Measurements from ENCODE around the gene IFI30. TPM values are rescaled to one million over a fixed set of nuclear protein-coding genes. Genes with fewer than 3 reads are reported as not detected.
A peak's percentile ranks its signal among the peaks of the same experiment; 100 is the strongest.

The IFI30 gene
- total RNA-seq, 1 donor from 2014 or later = not detected

DNA sequence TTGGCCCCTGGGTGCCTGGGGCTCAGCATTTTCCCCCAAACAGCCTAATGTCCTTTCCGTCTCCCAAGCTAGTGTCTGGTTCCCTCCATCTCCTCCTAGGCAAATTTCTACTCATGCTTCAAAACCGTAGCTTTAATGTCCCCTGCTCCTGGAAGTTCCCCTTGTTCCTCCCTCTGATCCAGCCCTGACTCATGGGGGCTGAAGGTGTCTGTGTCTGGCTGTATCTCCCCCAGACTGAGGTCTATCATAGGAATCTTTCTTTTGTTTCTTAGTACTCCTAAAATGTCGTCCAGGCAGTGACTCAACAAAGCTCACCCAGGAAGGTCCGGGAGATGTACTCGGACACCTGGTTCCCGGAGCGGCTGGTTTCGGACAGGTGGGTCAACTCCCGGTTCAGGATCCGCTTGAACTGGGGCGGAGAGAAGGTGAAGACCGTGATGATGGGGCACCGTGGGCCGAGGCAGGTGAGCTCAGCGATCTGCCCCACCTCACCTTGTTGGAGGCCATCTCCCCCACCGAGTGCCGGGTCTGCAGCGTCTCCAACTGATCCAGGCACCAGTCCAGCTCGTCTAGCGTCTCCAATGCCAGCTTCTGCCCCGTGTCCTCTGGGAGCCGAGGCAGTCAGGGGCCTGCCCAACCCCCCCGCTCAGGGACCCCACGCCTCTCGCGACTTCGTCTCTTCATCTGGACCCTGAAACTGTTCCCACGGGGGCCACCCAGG is 46.5 kb downstream of the IFI30 start:
- Mint-ChIP-seq H3K27ac (ENCODE audit: unreplicated experiment) (no peak overlapping the region), H3K4me3 (ENCODE audit: unreplicated experiment) (no peak overlapping the region), H3K4me1 (ENCODE audit: unreplicated experiment) (peaks cover 9% of the 10 kb centered on the region), H3K27me3 (ENCODE audit: unreplicated experiment) (peaks cover 11% of the 10 kb centered on the region), H3K36me3 (ENCODE audit: unreplicated experiment) (no peaks in the 10 kb centered on the region), H3K9me3 (ENCODE audit: unreplicated experiment) (no peaks in the 10 kb centered on the region)
- no peak for DNase-seq (ENCODE audit: extremely low spot score, unreplicated experiment)
- TF ChIP-seq, protein P1, sequence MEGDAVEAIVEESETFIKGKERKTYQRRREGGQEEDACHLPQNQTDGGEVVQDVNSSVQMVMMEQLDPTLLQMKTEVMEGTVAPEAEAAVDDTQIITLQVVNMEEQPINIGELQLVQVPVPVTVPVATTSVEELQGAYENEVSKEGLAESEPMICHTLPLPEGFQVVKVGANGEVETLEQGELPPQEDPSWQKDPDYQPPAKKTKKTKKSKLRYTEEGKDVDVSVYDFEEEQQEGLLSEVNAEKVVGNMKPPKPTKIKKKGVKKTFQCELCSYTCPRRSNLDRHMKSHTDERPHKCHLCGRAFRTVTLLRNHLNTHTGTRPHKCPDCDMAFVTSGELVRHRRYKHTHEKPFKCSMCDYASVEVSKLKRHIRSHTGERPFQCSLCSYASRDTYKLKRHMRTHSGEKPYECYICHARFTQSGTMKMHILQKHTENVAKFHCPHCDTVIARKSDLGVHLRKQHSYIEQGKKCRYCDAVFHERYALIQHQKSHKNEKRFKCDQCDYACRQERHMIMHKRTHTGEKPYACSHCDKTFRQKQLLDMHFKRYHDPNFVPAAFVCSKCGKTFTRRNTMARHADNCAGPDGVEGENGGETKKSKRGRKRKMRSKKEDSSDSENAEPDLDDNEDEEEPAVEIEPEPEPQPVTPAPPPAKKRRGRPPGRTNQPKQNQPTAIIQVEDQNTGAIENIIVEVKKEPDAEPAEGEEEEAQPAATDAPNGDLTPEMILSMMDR (IDR thresholded peaks at IDR 0.05) = no peak

DNA sequence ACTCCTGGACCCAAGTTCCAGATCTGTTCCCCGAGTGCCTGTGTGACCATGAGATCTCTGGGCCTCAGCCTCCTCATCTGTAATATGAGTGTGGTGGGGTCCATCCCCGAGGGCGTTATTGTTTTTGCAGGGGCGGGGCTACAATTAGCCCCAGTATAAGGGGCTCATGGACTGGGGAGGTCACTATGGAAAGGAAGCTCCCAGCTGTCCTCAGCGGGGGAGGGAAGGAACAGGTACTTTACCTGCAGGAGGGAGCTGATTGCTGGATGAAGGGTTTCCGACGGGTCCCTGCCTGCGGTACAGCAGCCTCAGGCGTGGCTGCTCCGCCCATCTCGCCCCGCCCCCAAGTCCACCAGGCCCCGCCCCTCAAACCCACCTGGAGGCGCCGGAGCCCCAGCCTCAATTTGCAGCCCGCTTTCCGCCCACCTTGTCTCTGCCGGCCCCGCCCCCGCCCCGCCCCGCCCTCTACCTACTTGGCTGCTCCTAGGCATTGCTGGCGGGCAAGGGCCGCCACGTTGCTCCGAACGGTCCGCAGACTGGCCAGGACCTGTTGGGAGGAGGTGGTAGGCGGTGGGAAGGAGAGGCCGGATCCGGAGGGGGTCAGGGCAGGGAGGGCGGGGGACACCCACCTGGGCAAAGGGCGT is 47.1 kb downstream of the IFI30 start:
- Mint-ChIP-seq H3K27ac (ENCODE audit: unreplicated experiment) (no peak overlapping the region), H3K4me1 (ENCODE audit: unreplicated experiment) (peaks cover 15% of the 10 kb centered on the region), H3K36me3 (ENCODE audit: unreplicated experiment) (no peaks in the 10 kb centered on the region), H3K4me3 (ENCODE audit: unreplicated experiment) (no peak overlapping the region), H3K27me3 (ENCODE audit: unreplicated experiment) (peaks cover 11% of the 10 kb centered on the region), H3K9me3 (ENCODE audit: unreplicated experiment) (no peaks in the 10 kb centered on the region)
- TF ChIP-seq, protein P1 (IDR thresholded peaks at IDR 0.05) = no peak
- no peak for DNase-seq (ENCODE audit: extremely low spot score, unreplicated experiment)

DNA sequence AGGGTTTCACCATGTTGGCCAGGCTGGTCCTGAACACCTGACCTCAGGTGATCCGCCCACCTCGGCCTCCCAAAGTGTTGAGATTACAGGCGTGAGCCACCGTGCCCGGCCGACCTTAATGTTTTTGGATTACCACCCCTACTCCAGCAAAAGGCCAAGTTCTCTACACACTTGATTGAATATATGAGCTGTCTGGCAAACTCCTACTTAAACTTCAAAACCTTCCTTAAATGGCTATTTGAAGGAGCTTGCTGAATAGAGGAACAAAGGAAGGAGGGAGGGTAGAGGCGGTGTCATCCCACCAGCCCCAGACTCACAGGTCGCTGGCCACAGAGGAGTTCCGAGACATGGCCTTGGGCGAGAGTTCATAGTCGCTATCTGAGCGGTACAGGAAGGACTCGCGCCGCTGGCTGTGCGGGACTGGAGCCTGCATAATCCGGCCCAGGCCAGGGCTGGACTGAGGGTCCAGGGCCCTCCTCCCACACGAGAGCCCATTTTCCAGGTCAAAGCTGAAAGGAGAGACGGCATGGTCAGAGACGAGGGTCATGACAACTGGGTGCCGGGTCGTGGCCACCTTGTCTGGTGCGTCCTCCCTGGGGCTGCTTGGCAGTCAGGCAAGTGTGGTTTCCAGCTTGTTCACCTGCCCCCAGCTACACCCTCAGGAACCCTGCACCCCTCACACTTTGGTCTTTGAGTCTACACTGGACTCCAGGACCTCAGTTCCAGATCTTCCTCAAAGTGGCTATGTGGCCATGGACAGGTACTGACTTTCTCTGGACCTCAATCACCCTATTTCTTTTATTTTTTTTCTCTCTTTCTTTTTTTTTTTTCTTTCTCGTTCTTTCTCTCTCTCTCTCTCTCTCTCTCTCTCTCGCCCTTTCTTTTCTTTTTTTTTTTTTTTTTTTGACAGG is 48.5 kb downstream of the IFI30 start:
- TF ChIP-seq, protein P1 (IDR thresholded peaks at IDR 0.05) = no peak
- no peak overlapping the region for H3K4me3 Mint-ChIP-seq (ENCODE audit: unreplicated experiment)
- H3K36me3 Mint-ChIP-seq (ENCODE audit: unreplicated experiment) = no peaks in the 10 kb centered on the region
- H3K27me3 Mint-ChIP-seq (ENCODE audit: unreplicated experiment) = peaks cover 11% of the 10 kb centered on the region
- peaks cover 18% of the 10 kb centered on the region for H3K4me1 Mint-ChIP-seq (ENCODE audit: unreplicated experiment)
- H3K9me3 Mint-ChIP-seq (ENCODE audit: unreplicated experiment) = no peaks in the 10 kb centered on the region
- no peak overlapping the region for H3K27ac Mint-ChIP-seq (ENCODE audit: unreplicated experiment)
- DNase-seq (ENCODE audit: extremely low spot score, unreplicated experiment) = no peak

DNA sequence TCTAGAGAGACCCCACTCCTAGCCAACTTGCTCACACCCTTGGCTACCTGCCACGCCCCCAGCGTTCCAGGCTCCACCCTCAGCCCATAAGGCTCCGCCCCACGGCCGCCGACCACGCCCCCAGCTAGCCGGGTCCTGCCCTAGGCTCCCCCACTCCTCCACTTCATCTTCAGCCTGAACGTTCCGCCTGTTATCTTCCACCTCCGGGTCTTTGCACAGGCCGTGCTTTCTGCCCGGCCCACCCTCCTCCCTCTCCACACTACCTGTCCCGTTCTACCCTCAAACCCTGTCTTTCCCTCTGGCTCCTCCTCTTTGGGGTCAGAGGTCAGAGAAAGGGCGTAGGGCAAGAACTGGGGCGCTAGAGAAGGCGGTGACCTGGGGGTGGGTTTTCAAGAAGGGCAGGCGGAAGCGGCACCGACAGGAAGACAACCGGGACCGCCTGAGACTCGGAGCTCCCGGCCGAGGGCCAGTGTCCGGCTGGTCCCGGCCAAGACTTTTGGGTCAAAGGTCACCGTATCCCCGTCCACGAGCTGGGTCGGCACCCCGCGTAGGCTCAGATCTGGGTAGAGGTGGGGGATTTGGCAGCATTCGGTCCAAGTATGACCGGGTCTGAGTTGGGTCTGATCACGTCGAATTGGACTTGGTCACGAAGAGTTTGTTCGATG is 50.4 kb downstream of the IFI30 start:
- TF ChIP-seq, protein P1 (IDR thresholded peaks at IDR 0.05) = no peak
- H3K36me3 Mint-ChIP-seq (ENCODE audit: unreplicated experiment) = no peaks in the 10 kb centered on the region
- peak overlapping the region; percentile 79 for H3K4me3 Mint-ChIP-seq (ENCODE audit: unreplicated experiment)
- H3K27me3 Mint-ChIP-seq (ENCODE audit: unreplicated experiment) = peaks cover 13% of the 10 kb centered on the region
- no peak for DNase-seq (ENCODE audit: extremely low spot score, unreplicated experiment)
- H3K27ac Mint-ChIP-seq (ENCODE audit: unreplicated experiment) = peak overlapping the region; percentile 64
- peaks cover 19% of the 10 kb centered on the region for H3K4me1 Mint-ChIP-seq (ENCODE audit: unreplicated experiment)
- H3K9me3 Mint-ChIP-seq (ENCODE audit: unreplicated experiment) = no peaks in the 10 kb centered on the region
